Suprapubic skin (tissue), 4 donors: ENCODE results near the gene CALR. TPM values are rescaled to one million over a fixed set of nuclear protein-coding genes. Genes with fewer than 3 reads are reported as not detected.
"Not testable (repeated sequence)": the region's sequence is repeated elsewhere in the genome, so short reads cannot be mapped to it uniquely, and the experiment has no call there.

Source experiments
- DNase-seq, 2 donors: peaks; one replicate each; pipeline ENCODE4 v3.0.0-alpha.2; 2019; ENCODE audit warnings: low spot score in 2 of 2
- H3K27ac ChIP-seq: fragments of 200-600 bp; sonication (generic); one replicate; pipeline ENCODE4 v1.5.1; 2019
- H3K27me3 ChIP-seq: fragments of 200-600 bp; sonication (generic); one replicate; pipeline ENCODE4 v1.5.1; 2019
- H3K36me3 ChIP-seq: fragments of 200-600 bp; sonication (generic); one replicate; pipeline ENCODE4 v1.5.1; 2019
- H3K4me1 ChIP-seq: fragments of 200-600 bp; sonication (generic); one replicate; pipeline ENCODE4 v1.5.1; 2019
- H3K4me3 ChIP-seq: fragments of 200-600 bp; sonication (generic); one replicate; pipeline ENCODE4 v1.5.1; 2019; ENCODE audit warnings: mild to moderate bottlenecking
- H3K9me3 ChIP-seq: fragments of 200-600 bp; sonication (generic); one replicate; pipeline ENCODE4 v1.5.1; 2019
- CTCF ChIP-seq, 2 donors: fragments of 200-600 bp in 1 of 2; fragments of 450-650 bp in 1 of 2; sonication (generic) in 1 of 2; IDR thresholded peaks; one replicate each; pipeline ENCODE4 v1.5.1; 2016 to 2019; ENCODE audit warnings: antibody characterized with exemption in 2 of 2, mild to moderate bottlenecking in 1 of 2, moderate library complexity in 1 of 2
- EP300 ChIP-seq: sonication (generic); formaldehyde crosslinking; IDR thresholded peaks from one replicate; pipeline ENCODE4 v1.6.1; 2017; ENCODE audit warnings: antibody characterized with exemption
- POLR2A ChIP-seq, 2 donors: fragments of 450-650 bp; IDR thresholded peaks; one replicate each; pipeline ENCODE4 v1.6.1; 2017; ENCODE audit warnings: antibody characterized with exemption in 2 of 2, mild to moderate bottlenecking in 2 of 2, moderate library complexity in 2 of 2
- POLR2AphosphoS5 ChIP-seq, 3 donors: sonication (generic); formaldehyde crosslinking; IDR thresholded peaks; one replicate each; pipeline ENCODE4 v1.6.1; 2017; ENCODE audit warnings: antibody characterized with exemption in 3 of 3
- WGBS: methylation state at CpG from one replicate; pipeline ENCODE4 v1.1.5; 2018; 5-methylcytosine and 5-hydroxymethylcytosine counted together
- total RNA-seq, 4 donors: library from RNA; depleted of rRNA; stranded (reverse); fragments of >200 nt; gene quantifications; one replicate each; pipeline ENCODE4 v1.1.0, GENCODE V29; 2016

CALR gene
- total RNA-seq, 4 donors from 2014 or later, result 131 to 285 (median 237) TPM

- peaks cover 35% of the 10 kb centered on the region for H3K4me1 ChIP-seq
These were observed 8.5 kb downstream of the CALR start for GRCh38 chr19:12946731-12947496.

GRCh38 chr19:12947702-12948611 lies 9.5 kb downstream of the CALR start:
- no peak for DNase-seq
- WGBS, result 81% methylated on average over 28 of the region's 28 CpGs
- Histone ChIP-seq H3K36me3 (peaks cover 69% of the 10 kb centered on the region), H3K4me1 (peaks cover 34% of the 10 kb centered on the region), H3K27ac (no peak overlapping the region), H3K27me3 (no peaks in the 10 kb centered on the region), H3K9me3 (no peaks in the 10 kb centered on the region), H3K4me3 (no peak overlapping the region)
- TF ChIP-seq EP300 (no peak), CTCF (IDR thresholded peaks at IDR 0.05) (no peak), POLR2AphosphoS5 (IDR thresholded peaks at IDR 0.05) (no peak), POLR2A (IDR thresholded peaks at IDR 0.05) (no peak)

More at GRCh38 chr19:12946731-12947496, 8.5 kb downstream of the CALR start:
- H3K36me3 ChIP-seq, result peaks cover 68% of the 10 kb centered on the region
- no peaks in the 10 kb centered on the region for H3K9me3 ChIP-seq
- H3K27ac ChIP-seq, result peak overlapping the region; percentile 99
- WGBS, result 59% methylated on average over 14 of the region's 14 CpGs
- peak overlapping the region; percentile 96 for H3K4me3 ChIP-seq
- no peak for DNase-seq
- H3K27me3 ChIP-seq, result no peaks in the 10 kb centered on the region
- TF ChIP-seq CTCF (IDR thresholded peaks at IDR 0.05) (no peak), POLR2A (IDR thresholded peaks at IDR 0.05) (no peak), EP300 (no peak), POLR2AphosphoS5 (IDR thresholded peaks at IDR 0.05) (no peak)

GRCh38 chr19:12948612-12949362 lies 10.4 kb downstream of the CALR start:
- H3K36me3 ChIP-seq, result peaks cover 70% of the 10 kb centered on the region
- 94% methylated on average over 18 of the region's 30 CpGs for WGBS
- no peaks in the 10 kb centered on the region for H3K9me3 ChIP-seq
- TF ChIP-seq POLR2AphosphoS5 (IDR thresholded peaks at IDR 0.05), result no peak
- no peak overlapping the region for H3K27ac ChIP-seq
- peaks cover 39% of the 10 kb centered on the region for H3K4me1 ChIP-seq
- no peaks in the 10 kb centered on the region for H3K27me3 ChIP-seq
- DNase-seq, result no peak
- no peak overlapping the region for H3K4me3 ChIP-seq

GRCh38 chr19:12949363-12950283 lies 11.2 kb downstream of the CALR start:
- no peak for DNase-seq
- 73% methylated on average over 12 of the region's 16 CpGs for WGBS
- TF ChIP-seq POLR2A (IDR thresholded peaks at IDR 0.05), result no peak
- no peak for TF ChIP-seq EP300
- TF ChIP-seq CTCF (IDR thresholded peaks at IDR 0.05), result no peak
- TF ChIP-seq POLR2AphosphoS5 (IDR thresholded peaks at IDR 0.05), result no peak
- no peaks in the 10 kb centered on the region for H3K9me3 ChIP-seq
- peaks cover 70% of the 10 kb centered on the region for H3K36me3 ChIP-seq
- H3K4me3 ChIP-seq, result no peak overlapping the region
- peaks cover 47% of the 10 kb centered on the region for H3K4me1 ChIP-seq
- H3K27me3 ChIP-seq, result no peaks in the 10 kb centered on the region
- no peak overlapping the region for H3K27ac ChIP-seq

GRCh38 chr19:12952050-12952449 lies 13.6 kb downstream of the CALR start:
- H3K4me1 ChIP-seq, result peaks cover 51% of the 10 kb centered on the region

More at GRCh38 chr19:12952050-12952449, 13.6 kb downstream of the CALR start:
- WGBS, result 95% methylated on average over 6 of the region's 6 CpGs
- not testable (repeated sequence) for H3K27me3 ChIP-seq, H3K9me3 ChIP-seq, DNase-seq, H3K4me3 ChIP-seq
- Histone ChIP-seq H3K27ac (peak overlapping the region; percentile 17), H3K36me3 (peaks cover 69% of the 10 kb centered on the region)
